ENCODE results near the gene SAMD10.

- TF ChIP-seq CTCF (conservative IDR thresholded peaks at IDR 0.05 in 1 of 2, IDR thresholded peaks at IDR 0.05 in 1 of 2; ENCODE audit: low read depth in 1 of 2, low read length in 2 of 2) (no peak), EZH2 (IDR thresholded peaks at IDR 0.05; ENCODE audit: low read length, missing control alignments) (no peak)
These were observed 3.5 kb upstream of the SAMD10 start for GRCh38 chr20:63982937-63983336.

Data from fibroblast of lung (primary cell).